ENCODE measurements around the gene PYGB.

The PYGB gene

DNA sequence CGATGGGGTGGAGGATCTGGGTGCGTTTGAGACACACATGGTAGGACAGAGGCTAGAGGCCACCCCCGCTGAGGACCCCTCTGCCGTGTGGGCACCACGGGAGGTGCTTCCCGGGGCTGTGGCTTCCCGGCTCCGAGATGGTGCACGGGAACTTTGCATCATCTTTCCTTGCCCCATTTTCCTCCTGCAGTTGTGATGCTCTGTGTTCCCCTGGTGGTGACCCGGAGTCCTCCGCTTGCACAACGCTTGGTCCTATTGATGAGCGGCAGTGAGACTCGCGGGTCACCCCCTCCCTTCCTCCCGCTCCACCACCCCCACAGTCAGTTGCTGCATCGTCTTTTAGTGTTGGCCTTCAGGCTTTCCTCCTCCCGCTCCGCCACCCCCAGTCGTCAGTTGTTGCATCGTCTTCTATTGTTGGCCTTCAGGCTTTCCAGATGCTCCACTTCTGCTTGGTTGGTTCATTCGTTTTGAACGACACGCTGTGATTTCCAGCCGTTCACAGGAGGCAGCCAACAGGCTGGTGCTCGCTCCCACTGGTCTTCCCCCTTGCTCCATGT is 37.3 kb downstream of the PYGB start:
- Histone ChIP-seq H3K4me1 (ENCODE audit: insufficient read depth, low read length) (no peaks in the 10 kb centered on the region), H3K4me3 (ENCODE audit: low read length) (no peak overlapping the region), H2AFZ (ENCODE audit: low read depth, low read length) (no peak overlapping the region), H3K36me3 (ENCODE audit: insufficient read depth, low read length) (peaks cover 89% of the 10 kb centered on the region), H3K27me3 (ENCODE audit: insufficient read depth, low read length) (no peaks in the 10 kb centered on the region), H3K9me3 (ENCODE audit: low read length) (no peaks in the 10 kb centered on the region)

DNA sequence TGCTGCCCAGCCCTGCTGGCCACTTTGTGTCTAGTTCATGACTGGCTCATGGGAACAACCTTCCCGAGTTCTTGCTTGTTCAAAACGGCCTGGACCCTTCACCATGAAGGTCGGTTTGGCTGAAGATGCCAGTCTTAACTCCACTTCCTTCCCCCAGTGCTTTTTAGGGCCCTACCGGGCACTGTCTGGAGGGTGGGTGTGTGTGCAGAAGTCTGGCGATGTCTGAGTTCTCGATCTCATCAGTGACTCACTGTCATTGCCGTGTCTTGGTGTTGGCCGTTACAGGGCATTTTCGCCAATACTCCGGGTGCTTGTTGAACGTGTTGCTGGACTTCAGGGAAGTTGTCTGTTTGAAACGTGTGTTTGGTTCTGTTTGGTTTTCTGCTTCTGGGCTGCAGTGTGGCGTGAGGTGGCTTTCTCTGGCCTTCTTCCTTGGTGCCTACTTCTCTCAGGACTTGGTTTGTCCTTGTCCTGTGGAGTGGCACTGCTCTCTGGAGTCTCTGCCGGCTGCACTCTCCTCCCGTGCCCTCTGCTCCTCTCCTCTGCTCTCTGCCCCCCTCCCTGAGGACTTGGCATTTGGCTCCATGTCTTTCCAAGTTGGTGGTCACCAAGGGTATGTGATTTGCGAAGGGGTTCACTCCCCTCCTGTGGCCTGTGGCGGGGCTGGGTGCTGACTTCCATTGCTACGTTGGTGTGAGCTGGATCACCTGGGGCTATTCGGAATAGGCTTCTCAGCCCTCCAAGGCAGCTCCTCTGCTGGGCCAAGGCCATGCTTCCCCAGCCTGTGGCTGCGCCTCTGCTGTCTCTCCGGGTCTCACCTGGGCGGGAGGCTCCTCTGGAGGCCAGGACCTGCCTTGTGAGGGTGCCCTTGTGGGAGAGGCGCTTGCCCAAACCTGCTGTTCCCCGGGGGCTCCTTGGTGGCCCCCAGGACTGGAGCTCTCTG is 38.2 kb downstream of the PYGB start:
- no peak overlapping the region for H2AFZ ChIP-seq (ENCODE audit: low read depth, low read length)
- H3K4me1 ChIP-seq (ENCODE audit: insufficient read depth, low read length), result no peaks in the 10 kb centered on the region
- H3K9me3 ChIP-seq (ENCODE audit: low read length), result no peaks in the 10 kb centered on the region
- no peak overlapping the region for H3K4me3 ChIP-seq (ENCODE audit: low read length)
- no peaks in the 10 kb centered on the region for H3K27me3 ChIP-seq (ENCODE audit: insufficient read depth, low read length)
- peaks cover 90% of the 10 kb centered on the region for H3K36me3 ChIP-seq (ENCODE audit: insufficient read depth, low read length)

DNA sequence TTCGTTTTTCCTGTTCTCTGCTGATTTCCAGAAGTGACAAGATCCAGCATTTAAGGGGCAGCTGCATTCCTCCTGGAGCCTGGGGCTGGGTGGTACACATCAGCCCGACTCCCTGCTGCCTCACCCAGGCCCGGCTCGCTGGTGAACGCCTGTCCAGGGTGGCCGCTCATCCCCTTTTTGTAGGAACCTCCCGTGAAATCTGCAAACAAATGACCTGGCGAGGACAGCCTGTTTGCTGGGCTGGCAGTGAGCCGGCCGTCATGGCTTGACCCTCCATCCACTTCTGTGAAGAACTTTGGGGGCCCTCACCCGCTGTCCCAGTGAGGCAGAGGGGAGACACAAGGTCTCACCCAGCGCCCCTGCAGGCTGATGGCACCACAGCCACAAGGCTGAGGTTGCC is 39.0 kb downstream of the PYGB start:
- H3K9me3 ChIP-seq (ENCODE audit: low read length), result no peaks in the 10 kb centered on the region
- no peaks in the 10 kb centered on the region for H3K27me3 ChIP-seq (ENCODE audit: insufficient read depth, low read length)
- H3K4me3 ChIP-seq (ENCODE audit: low read length), result no peak overlapping the region
- peaks cover 88% of the 10 kb centered on the region for H3K36me3 ChIP-seq (ENCODE audit: insufficient read depth, low read length)
- no peaks in the 10 kb centered on the region for H3K4me1 ChIP-seq (ENCODE audit: insufficient read depth, low read length)
- H2AFZ ChIP-seq (ENCODE audit: low read depth, low read length), result no peak overlapping the region

DNA sequence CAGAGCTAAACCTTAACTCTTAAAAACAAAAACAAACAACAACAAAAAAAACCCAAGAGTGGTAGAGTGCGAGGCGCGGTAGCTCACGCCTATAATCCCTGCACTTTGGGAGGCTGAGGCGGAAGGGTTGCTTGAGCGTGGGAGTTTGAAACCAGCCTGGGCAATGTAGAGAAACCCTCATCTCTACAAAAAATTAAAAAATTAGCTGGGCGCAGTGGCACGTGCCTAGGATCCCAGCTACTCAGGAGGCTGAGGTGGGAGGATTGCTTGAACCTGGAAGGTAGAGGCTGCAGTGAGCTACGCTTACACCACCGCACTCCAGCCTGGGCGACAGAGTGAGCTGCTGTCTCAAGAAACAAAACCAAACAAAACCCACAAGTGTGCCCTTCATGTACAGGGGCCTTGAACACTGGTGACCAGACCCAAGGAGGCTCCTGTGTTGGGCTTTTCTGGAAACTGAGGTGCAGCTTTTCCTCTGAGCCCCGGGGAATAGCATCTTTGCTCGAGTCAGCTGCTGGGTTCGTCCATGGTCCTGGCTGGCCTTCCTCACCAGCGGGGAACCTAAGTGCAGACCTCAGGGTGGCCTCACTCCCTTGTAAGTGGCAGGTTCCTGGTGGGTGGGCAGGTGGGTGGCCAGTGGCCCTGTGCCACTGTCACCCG is 39.9 kb downstream of the PYGB start:
- H3K36me3 ChIP-seq (ENCODE audit: insufficient read depth, low read length), result peaks cover 89% of the 10 kb centered on the region
- no peaks in the 10 kb centered on the region for H3K27me3 ChIP-seq (ENCODE audit: insufficient read depth, low read length)
- H3K4me1 ChIP-seq (ENCODE audit: insufficient read depth, low read length), result no peaks in the 10 kb centered on the region
- no peak overlapping the region for H3K4me3 ChIP-seq (ENCODE audit: low read length)
- H3K9me3 ChIP-seq (ENCODE audit: low read length), result no peaks in the 10 kb centered on the region
- H2AFZ ChIP-seq (ENCODE audit: low read depth, low read length), result no peak overlapping the region

DNA sequence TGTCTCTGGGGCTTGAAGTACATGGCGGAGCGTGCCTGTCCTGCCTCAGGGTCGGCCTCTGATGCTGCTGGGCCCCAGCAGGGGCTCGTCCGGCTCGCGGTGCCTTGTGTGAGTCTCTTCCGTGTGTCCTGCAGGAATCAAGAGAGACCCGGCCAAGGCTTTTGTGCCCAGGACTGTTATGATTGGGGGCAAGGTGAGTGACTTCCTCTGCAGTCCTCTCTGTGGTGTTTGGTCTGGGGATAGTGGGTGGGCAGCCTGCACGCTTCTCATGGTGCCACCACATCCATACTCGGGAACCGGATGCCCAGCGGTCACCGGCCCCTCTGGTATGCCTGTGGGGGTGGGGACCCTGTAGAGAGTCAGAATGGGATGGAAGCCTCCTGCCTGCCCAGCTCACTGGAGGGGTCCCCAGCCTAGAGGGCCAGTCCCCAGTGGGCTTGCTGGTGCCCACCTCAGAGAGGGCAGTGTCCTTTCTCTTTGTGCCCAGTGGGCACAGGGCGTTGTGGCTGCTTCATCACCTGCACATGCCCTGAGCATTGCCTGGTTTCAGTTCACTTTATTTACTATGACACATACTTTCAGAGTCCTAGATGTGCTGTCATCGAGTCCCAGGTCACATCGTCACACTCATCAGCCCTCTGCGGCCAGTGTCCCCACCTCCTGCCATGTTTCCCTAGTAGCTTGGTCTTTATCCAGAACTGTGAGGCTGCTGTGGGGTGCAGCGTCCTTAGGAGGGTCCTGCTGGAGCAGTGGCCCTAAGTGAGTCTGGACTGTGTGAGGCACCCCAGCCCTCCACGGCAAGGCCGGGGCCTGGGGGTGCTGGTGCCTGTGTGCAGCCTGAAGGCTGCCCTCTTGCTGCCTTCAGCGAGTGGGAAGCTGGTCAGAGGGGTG is 40.7 kb downstream of the PYGB start:
- no peaks in the 10 kb centered on the region for H3K4me1 ChIP-seq (ENCODE audit: insufficient read depth, low read length)
- H3K9me3 ChIP-seq (ENCODE audit: low read length), result no peaks in the 10 kb centered on the region
- H2AFZ ChIP-seq (ENCODE audit: low read depth, low read length), result no peak overlapping the region
- H3K27me3 ChIP-seq (ENCODE audit: insufficient read depth, low read length), result no peaks in the 10 kb centered on the region
- H3K4me3 ChIP-seq (ENCODE audit: low read length), result no peak overlapping the region
- H3K36me3 ChIP-seq (ENCODE audit: insufficient read depth, low read length), result peaks cover 87% of the 10 kb centered on the region

DNA sequence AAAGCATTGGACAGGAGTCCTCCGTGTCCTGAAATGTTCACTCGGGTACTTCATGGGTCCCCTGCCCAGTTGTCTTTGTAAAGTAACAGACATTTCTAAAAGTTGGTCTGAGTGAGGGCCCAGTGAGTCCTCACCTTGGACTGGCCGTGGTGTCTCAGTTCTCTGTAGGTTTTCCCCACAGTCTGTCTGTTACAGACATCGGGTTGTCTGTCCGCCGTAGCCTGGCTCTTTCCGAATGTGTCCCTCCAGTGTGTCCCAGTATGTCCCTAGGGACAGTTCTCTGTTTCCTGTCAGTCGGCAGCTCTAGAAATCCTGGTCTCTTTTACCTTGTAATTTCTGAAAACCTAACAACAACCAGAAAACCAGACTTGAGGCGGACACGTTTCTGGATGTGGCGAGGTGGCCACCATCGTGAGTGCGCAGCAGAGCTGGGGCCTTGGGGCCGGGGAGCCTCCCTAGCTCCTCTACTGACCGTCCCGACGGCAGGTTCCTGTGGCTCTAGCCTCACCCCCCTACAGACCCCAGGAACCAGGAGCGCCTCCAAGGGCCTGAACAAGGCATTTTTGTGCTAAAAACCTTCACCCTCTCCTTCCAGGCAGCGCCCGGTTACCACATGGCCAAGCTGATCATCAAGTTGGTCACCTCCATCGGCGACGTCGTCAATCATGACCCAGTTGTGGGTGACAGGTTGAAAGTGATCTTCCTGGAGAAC is 42.2 kb downstream of the PYGB start:
- Histone ChIP-seq H3K9me3 (ENCODE audit: low read length) (no peaks in the 10 kb centered on the region), H3K36me3 (ENCODE audit: insufficient read depth, low read length) (peaks cover 82% of the 10 kb centered on the region)

DNA sequence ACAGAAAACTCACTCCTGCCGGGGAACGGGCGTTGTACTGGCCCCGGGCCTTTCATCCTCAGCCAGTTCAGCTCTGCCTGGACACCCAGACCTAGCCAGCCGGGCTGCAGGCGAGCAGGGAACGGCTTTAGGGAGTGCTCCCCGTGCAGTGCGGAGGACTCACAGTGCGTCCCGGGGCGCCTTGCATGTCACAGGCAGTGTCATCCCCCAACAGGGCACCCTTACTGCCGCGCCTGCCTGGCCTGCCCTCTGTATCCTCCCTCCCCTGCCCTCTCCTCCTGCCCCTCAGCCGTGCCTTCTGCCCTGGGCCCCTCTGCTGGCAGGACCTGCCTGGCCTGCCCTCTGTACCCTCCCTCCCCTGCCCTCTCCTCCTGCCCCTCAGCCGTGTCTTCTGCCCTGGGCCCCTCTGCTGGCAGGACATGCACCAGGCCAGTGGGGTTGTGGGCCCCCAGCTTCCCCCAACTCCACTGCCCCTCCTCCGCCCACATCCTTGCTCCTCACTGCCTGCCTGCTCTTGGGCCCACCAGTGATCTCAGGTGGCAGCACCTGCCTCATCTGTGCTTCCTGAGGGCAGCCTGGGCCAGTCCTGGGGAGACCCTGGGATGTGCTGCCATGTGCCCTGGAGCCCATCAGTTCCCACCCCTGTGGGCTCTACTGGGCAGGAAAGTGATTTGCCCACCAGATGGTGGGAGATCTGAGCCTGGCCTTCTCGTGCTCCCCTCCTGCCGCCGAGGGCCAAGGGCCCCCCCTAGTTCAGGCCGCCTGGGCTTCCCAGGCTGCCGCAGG is 43.0 kb downstream of the PYGB start:
- no peaks in the 10 kb centered on the region for H3K9me3 ChIP-seq (ENCODE audit: low read length)
- no peaks in the 10 kb centered on the region for H3K4me1 ChIP-seq (ENCODE audit: insufficient read depth, low read length)
- H3K27me3 ChIP-seq (ENCODE audit: insufficient read depth, low read length), result no peaks in the 10 kb centered on the region
- no peak overlapping the region for H3K4me3 ChIP-seq (ENCODE audit: low read length)
- H2AFZ ChIP-seq (ENCODE audit: low read depth, low read length), result no peak overlapping the region
- peaks cover 80% of the 10 kb centered on the region for H3K36me3 ChIP-seq (ENCODE audit: insufficient read depth, low read length)

More for the DNA sequence above, 42.2 kb downstream of the PYGB start:
- no peak overlapping the region for H3K4me3 ChIP-seq (ENCODE audit: low read length)
- no peak overlapping the region for H2AFZ ChIP-seq (ENCODE audit: low read depth, low read length)
- no peaks in the 10 kb centered on the region for H3K4me1 ChIP-seq (ENCODE audit: insufficient read depth, low read length)
- H3K27me3 ChIP-seq (ENCODE audit: insufficient read depth, low read length), result no peaks in the 10 kb centered on the region

DNA sequence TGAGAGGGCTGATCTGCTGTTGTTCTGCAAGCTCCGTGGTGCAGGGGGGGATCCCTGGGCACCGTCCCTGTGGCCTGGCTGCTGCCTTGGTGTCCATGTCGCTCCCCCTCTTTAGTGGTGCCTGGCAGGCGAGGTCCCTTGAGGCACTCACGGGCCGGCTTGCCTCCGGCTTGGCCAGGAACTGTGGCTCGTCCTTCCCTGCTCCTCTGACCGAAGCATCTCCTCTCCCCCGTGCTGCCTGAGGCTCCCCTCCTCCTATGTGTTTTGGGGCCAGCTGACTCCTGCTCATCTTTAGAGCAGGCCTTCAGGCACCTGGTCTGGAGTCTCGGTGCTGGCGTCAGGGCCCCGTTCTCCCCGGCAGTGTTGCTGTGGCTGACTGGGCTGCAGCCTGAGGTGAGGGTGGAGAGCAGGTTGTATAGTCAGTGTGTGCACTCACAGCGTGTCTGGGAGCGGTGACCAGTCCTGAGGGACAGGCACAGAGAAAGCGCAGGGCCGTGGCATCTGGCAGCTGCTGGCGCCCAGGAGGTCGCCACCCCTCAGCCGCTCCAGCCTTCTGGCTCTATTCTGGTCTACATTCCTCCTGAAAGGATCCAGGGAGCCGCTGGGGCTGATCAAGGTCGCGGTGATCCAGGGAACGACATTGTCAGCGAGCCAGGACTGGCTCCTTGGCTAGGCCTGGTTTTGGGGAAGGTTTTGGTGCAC is 43.7 kb downstream of the PYGB start:
- no peaks in the 10 kb centered on the region for H3K4me1 ChIP-seq (ENCODE audit: insufficient read depth, low read length)
- no peak overlapping the region for H3K4me3 ChIP-seq (ENCODE audit: low read length)
- no peak overlapping the region for H2AFZ ChIP-seq (ENCODE audit: low read depth, low read length)
- no peaks in the 10 kb centered on the region for H3K27me3 ChIP-seq (ENCODE audit: insufficient read depth, low read length)
- H3K36me3 ChIP-seq (ENCODE audit: insufficient read depth, low read length), result peaks cover 80% of the 10 kb centered on the region
- H3K9me3 ChIP-seq (ENCODE audit: low read length), result no peaks in the 10 kb centered on the region

DNA sequence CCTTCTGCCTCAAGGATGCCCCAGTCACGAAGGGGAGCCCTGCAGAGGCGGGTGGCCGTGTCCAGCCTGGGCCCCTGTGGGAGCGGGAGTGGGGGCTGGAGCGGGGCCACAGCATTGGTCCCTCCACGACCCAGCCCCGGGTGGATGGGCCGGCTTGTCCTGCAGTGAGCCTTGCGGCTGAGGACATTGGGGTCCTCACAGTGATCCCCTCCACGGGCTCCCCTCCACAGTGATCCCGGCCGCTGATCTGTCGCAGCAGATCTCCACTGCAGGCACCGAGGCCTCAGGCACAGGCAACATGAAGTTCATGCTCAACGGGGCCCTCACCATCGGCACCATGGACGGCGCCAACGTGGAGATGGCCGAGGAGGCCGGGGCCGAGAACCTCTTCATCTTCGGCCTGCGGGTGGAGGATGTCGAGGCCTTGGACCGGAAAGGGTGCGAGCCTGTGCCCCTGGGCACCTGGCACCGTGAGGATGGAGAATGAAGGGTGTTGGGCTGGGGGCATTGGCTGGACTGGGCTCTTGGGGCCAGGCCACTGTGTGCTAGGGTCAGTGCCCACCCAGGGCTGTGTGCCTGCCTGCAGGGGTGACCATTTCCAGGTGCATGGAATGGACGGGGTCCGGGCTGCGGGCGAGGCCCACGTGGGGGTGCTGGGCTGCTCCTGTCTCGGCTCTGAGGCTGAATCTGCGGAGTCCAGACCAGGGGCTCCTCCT is 44.4 kb downstream of the PYGB start:
- H3K27me3 ChIP-seq (ENCODE audit: insufficient read depth, low read length), result no peaks in the 10 kb centered on the region
- H3K4me1 ChIP-seq (ENCODE audit: insufficient read depth, low read length), result no peaks in the 10 kb centered on the region
- no peaks in the 10 kb centered on the region for H3K9me3 ChIP-seq (ENCODE audit: low read length)
- H2AFZ ChIP-seq (ENCODE audit: low read depth, low read length), result no peak overlapping the region
- no peak overlapping the region for H3K4me3 ChIP-seq (ENCODE audit: low read length)
- peaks cover 80% of the 10 kb centered on the region for H3K36me3 ChIP-seq (ENCODE audit: insufficient read depth, low read length)

DNA sequence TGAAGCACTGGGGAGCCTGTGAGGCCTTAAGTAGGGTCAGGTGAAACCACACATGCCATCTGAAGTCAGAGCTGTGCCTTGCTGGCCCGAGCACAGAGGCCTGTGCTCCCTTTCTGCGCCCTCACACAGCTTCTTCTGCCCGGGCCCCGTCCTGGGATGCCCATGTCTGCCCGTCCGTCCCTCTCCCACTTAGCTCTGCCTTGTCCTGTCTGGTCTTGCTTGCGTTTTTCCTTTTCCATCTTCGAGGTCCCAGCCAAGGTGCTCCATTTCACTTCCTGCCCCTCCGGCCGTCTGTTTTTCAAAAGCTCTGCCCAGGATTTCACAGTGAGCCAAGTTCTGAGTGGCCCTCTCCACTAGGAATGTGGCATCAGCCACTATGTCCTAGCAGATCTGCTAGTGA is 45.6 kb downstream of the PYGB start:
- Histone ChIP-seq H3K9me3 (ENCODE audit: low read length) (no peaks in the 10 kb centered on the region), H3K4me3 (ENCODE audit: low read length) (no peak overlapping the region), H3K27me3 (ENCODE audit: insufficient read depth, low read length) (no peaks in the 10 kb centered on the region), H2AFZ (ENCODE audit: low read depth, low read length) (no peak overlapping the region), H3K4me1 (ENCODE audit: insufficient read depth, low read length) (no peaks in the 10 kb centered on the region), H3K36me3 (ENCODE audit: insufficient read depth, low read length) (peaks cover 75% of the 10 kb centered on the region)

DNA sequence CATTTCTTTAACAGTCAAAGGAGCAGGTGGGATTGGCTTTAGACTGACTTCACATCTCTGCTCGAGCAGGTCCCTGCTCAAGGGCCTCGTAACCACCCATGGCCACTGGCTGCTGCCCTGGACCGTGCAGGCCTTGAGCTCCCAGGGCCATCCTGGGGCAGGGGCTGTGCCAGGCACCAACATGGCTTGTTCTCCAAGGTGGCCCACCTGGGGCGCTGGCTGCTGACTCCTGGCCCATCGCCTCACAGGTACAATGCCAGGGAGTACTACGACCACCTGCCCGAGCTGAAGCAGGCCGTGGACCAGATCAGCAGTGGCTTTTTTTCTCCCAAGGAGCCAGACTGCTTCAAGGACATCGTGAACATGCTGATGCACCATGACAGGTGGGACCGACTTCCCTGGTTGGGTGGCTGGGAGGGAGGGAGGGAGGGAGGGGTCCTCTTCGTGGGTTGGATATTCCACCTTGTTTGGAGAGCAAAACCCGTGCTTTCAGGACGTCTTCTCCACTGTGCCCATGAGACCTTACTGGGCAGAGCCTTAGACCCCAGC is 46.1 kb downstream of the PYGB start:
- H3K9me3 ChIP-seq (ENCODE audit: low read length), result no peaks in the 10 kb centered on the region
- H2AFZ ChIP-seq (ENCODE audit: low read depth, low read length), result no peak overlapping the region
- H3K4me1 ChIP-seq (ENCODE audit: insufficient read depth, low read length), result no peaks in the 10 kb centered on the region
- H3K27me3 ChIP-seq (ENCODE audit: insufficient read depth, low read length), result no peaks in the 10 kb centered on the region
- H3K4me3 ChIP-seq (ENCODE audit: low read length), result no peak overlapping the region
- H3K36me3 ChIP-seq (ENCODE audit: insufficient read depth, low read length), result peaks cover 72% of the 10 kb centered on the region

Data from neuron (in vitro differentiated cells).